H1 (cell line): ENCODE results near the gene RTKN2. TPM values are rescaled to one million over a fixed set of nuclear protein-coding genes. Genes with fewer than 3 reads are reported as not detected.

Experiments
- CTCF ChIA-PET: fragments of 300-600 bp; sonication (Branson Sonifier 250); formaldehyde crosslinking; loops from one replicate; lab custom pipeline; 2021; ENCODE audit not compliant: partially characterized antibody; lab: Charles Lee
- POLR2A ChIA-PET: fragments of 300-600 bp; sonication (Branson Sonifier 250); formaldehyde crosslinking; loops from one replicate; lab custom pipeline; 2021; ENCODE audit warnings: inconsistent platforms; ENCODE audit not compliant: partially characterized antibody; lab: Charles Lee
- DNase-seq, 2 experiments: peaks; one replicate each; pipeline versions ENCODE4 v3.0.0 to v3.0.0-alpha.2; 2010 to 2022; ENCODE audit warnings: low spot score in 2 of 2, low read depth in 1 of 2, mixed read lengths in 1 of 2
- FAIRE-seq: peaks from 2 replicates; lab custom pipeline; 2011; peaks lifted over from hg19 to GRCh38; lab: Jason Lieb, UNC
- H2AFZ ChIP-seq: 2 replicates; pipeline ENCODE4 v1.8.1; 2012; ENCODE audit warnings: low read length, inconsistent platforms
- H2AK5ac ChIP-seq: 2 replicates; pipeline ENCODE4 v1.6.1; 2013; ENCODE audit warnings: low read depth, low read length
- H2BK120ac ChIP-seq: replicated peaks from 2 replicates; pipeline ENCODE3; 2013; ENCODE audit warnings: low read depth, low read length, inconsistent platforms
- H2BK12ac ChIP-seq: 2 replicates; pipeline ENCODE4 v1.6.1; 2013; ENCODE audit warnings: low read depth, low read length
- H2BK15ac ChIP-seq: 2 replicates; pipeline ENCODE4 v1.6.1; 2013; ENCODE audit warnings: low read length
- H2BK20ac ChIP-seq: 2 replicates; pipeline ENCODE4 v1.6.1; 2013; ENCODE audit warnings: low read length
- H2BK5ac ChIP-seq: 2 replicates; pipeline ENCODE4 v1.6.1; 2013; ENCODE audit warnings: low read depth, low read length
- H3K14ac ChIP-seq: 2 replicates; pipeline ENCODE4 v1.6.1; 2013; ENCODE audit warnings: inconsistent platforms; ENCODE audit not compliant: insufficient read length
- H3K18ac ChIP-seq: 2 replicates; pipeline ENCODE4 v1.6.1; 2013; ENCODE audit warnings: low read length; ENCODE audit errors: extremely low read depth
- H3K23ac ChIP-seq: 2 replicates; pipeline ENCODE4 v1.6.1; 2013; ENCODE audit warnings: inconsistent platforms; ENCODE audit not compliant: insufficient read length
- H3K23me2 ChIP-seq: 2 replicates; pipeline ENCODE4 v1.6.1; 2013; ENCODE audit warnings: low read depth, low read length
- H3K27ac ChIP-seq: 2 replicates; pipeline ENCODE4 v1.6.1; 2011; ENCODE audit warnings: low read depth, low read length, inconsistent platforms
- H3K27me3 ChIP-seq, 4 experiments: replicated peaks in 1 of 4; 1 replicate in 1 of 4; 2 replicates in 3 of 4; pipeline versions ENCODE4 v1.6.1 to v1.8.1; 2011 to 2013; ENCODE audit warnings: low read length in 3 of 4, mild to moderate bottlenecking in 3 of 4, inconsistent platforms in 2 of 4, mixed read lengths in 2 of 4, moderate library complexity in 1 of 4; ENCODE audit not compliant: control insufficient read depth in 3 of 4, insufficient read depth in 3 of 4; ENCODE audit errors: extremely low read depth in 1 of 4
- H3K36me3 ChIP-seq, 4 experiments: 2 replicates each; pipeline versions ENCODE4 v1.6.1 to v1.8.1; 2011 to 2013; ENCODE audit warnings: mild to moderate bottlenecking in 4 of 4, low read length in 3 of 4, moderate library complexity in 2 of 4, control low read depth in 1 of 4, inconsistent platforms in 1 of 4; ENCODE audit not compliant: insufficient read depth in 4 of 4, control insufficient read depth in 2 of 4
- H3K4ac ChIP-seq: replicated peaks from 2 replicates; pipeline ENCODE3; 2013; ENCODE audit warnings: low read length, low read depth, mixed read lengths, inconsistent platforms; ENCODE audit not compliant: insufficient read length
- H3K4me1 ChIP-seq, 4 experiments: replicated peaks in 1 of 4; 1 replicate in 1 of 4; 2 replicates in 3 of 4; pipeline versions ENCODE4 v1.6.1 to v1.8.1; 2011 to 2013; ENCODE audit warnings: low read length in 3 of 4, inconsistent platforms in 2 of 4, mixed read lengths in 1 of 4; ENCODE audit not compliant: insufficient read depth in 4 of 4, control insufficient read depth in 3 of 4
- H3K4me2 ChIP-seq, 2 experiments: 2 replicates each; pipeline versions ENCODE4 v1.6.1 to v1.8.1; 2011 to 2013; ENCODE audit warnings: low read depth in 2 of 2, low read length in 2 of 2, control low read depth in 1 of 2, inconsistent platforms in 1 of 2, mild to moderate bottlenecking in 1 of 2; ENCODE audit not compliant: insufficient read depth in 1 of 2
- H3K4me3 ChIP-seq, 4 experiments: fragments of 200-600, 300-600 bp in 1 of 4; sonication (generic), shearing (Covaris generic), sonication (Bioruptor Twin) in 1 of 4; 2 replicates each; pipeline versions ENCODE4 v1.5.1 to v1.8.1; 2011 to 2016; ENCODE audit warnings: low read length in 4 of 4, low read depth in 3 of 4, control low read depth in 2 of 4, inconsistent platforms in 2 of 4, mild to moderate bottlenecking in 2 of 4, mixed read lengths in 1 of 4, moderate library complexity in 1 of 4; ENCODE audit not compliant: insufficient read depth in 2 of 4; ENCODE audit errors: extremely low read depth in 1 of 4
- H3K56ac ChIP-seq: replicated peaks from 2 replicates; pipeline ENCODE3; 2013; ENCODE audit warnings: low read depth, mild to moderate bottlenecking, mixed read lengths, low read length, inconsistent platforms; ENCODE audit not compliant: insufficient read length
- H3K79me1 ChIP-seq: 2 replicates; pipeline ENCODE4 v1.6.1; 2013; ENCODE audit warnings: low read depth, low read length, control low read depth
- H3K79me2 ChIP-seq, 2 experiments: 2 replicates each; pipeline versions ENCODE4 v1.6.1 to v1.8.1; 2012 to 2013; ENCODE audit warnings: low read length in 2 of 2, mild to moderate bottlenecking in 2 of 2, inconsistent platforms in 1 of 2; ENCODE audit not compliant: insufficient read depth in 2 of 2, control insufficient read depth in 1 of 2
- H3K9ac ChIP-seq, 4 experiments: replicated peaks in 1 of 4; 1 replicate in 1 of 4; 2 replicates in 3 of 4; pipeline versions ENCODE4 v1.6.1 to v1.8.1; 2011 to 2013; ENCODE audit warnings: low read depth in 3 of 4, low read length in 3 of 4, control low read depth in 2 of 4, mild to moderate bottlenecking in 2 of 4, moderate library complexity in 2 of 4, inconsistent platforms in 1 of 4; ENCODE audit errors: extremely low read depth in 1 of 4
- H3K9me3 ChIP-seq, 2 experiments: 2 replicates each; pipeline versions ENCODE4 v1.6.1 to v1.8.1; 2012 to 2013; ENCODE audit warnings: mild to moderate bottlenecking in 2 of 2, moderate library complexity in 2 of 2, control low read depth in 1 of 2, inconsistent platforms in 1 of 2, low read depth in 1 of 2, low read length in 1 of 2, mixed read lengths in 1 of 2; ENCODE audit not compliant: insufficient read depth in 2 of 2
- H4K20me1 ChIP-seq, 2 experiments: replicated peaks in 1 of 2; 2 replicates each; pipeline versions ENCODE3 to v1.8.1; 2011 to 2013; ENCODE audit warnings: inconsistent platforms in 2 of 2, low read length in 2 of 2, mild to moderate bottlenecking in 1 of 2; ENCODE audit not compliant: insufficient read depth in 2 of 2, control insufficient read depth in 1 of 2
- H4K5ac ChIP-seq: 2 replicates; pipeline ENCODE4 v1.6.1; 2013; ENCODE audit warnings: low read length, low read depth, mixed read lengths, inconsistent platforms; ENCODE audit not compliant: insufficient read length
- H4K8ac ChIP-seq: 2 replicates; pipeline ENCODE4 v1.8.0; 2013; ENCODE audit warnings: mild to moderate bottlenecking, moderate library complexity, low read length, inconsistent platforms; ENCODE audit not compliant: insufficient read depth; ENCODE audit errors: extremely low read depth
- H4K91ac ChIP-seq: replicated peaks from 2 replicates; pipeline ENCODE3; 2013; ENCODE audit warnings: low read length, mixed read lengths, inconsistent platforms; ENCODE audit not compliant: insufficient read length
- CTBP2 ChIP-seq: IDR thresholded peaks from 2 replicates; pipeline ENCODE4 v1.7.0; 2011; ENCODE audit warnings: borderline replicate concordance, mild to moderate bottlenecking, moderate library complexity, mixed read lengths, low read length; ENCODE audit not compliant: insufficient read depth, insufficient read length
- EZH2 ChIP-seq: fragments of 200-600 bp; sonication (generic); IDR thresholded peaks from 2 replicates; pipeline ENCODE4 v1.7.1; 2012; ENCODE audit warnings: low read depth, mild to moderate bottlenecking, moderate library complexity, low read length, inconsistent platforms; ENCODE audit not compliant: severe bottlenecking
- RAD21 ChIP-seq, 2 experiments: IDR thresholded peaks in 1 of 2; conservative IDR thresholded peaks in 1 of 2; 2 replicates each; pipeline ENCODE4 v1.6.1; 2011; ENCODE audit warnings: low read depth in 2 of 2, low read length in 2 of 2, improper control_type of control experiment in 1 of 2, inconsistent platforms in 1 of 2, mild to moderate bottlenecking in 1 of 2, moderate library complexity in 1 of 2
- SAP30 ChIP-seq: fragments of 300-600 bp; sonication (generic); IDR thresholded peaks from 2 replicates; pipeline ENCODE4 v1.7.1; 2012; ENCODE audit warnings: low read length, moderate library complexity, mild to moderate bottlenecking, inconsistent platforms; ENCODE audit not compliant: insufficient read depth, insufficient replicate concordance
- SP2 ChIP-seq: IDR thresholded peaks from 2 replicates; pipeline ENCODE4 v1.6.1; 2012; ENCODE audit warnings: mild to moderate bottlenecking, low read length, inconsistent platforms
- YY1 ChIP-seq: IDR thresholded peaks from 2 replicates; pipeline ENCODE4 v1.6.1; 2011; ENCODE audit warnings: low read depth, mild to moderate bottlenecking, low read length
- WGBS, 2 experiments: shearing (Covaris generic) in 1 of 2; methylation state at CpG; one replicate each; pipeline versions ENCODE4 v1.1.6 to v1.1.7; 2013 to 2015; ENCODE audit warnings: low lambda C conversion rate in 2 of 2, mixed read lengths in 2 of 2, inconsistent platforms in 1 of 2, low coverage in 1 of 2, missing lambda C conversion rate in 1 of 2; ENCODE audit not compliant: insufficient replicate concordance in 2 of 2, insufficient coverage in 1 of 2, insufficient read length in 1 of 2; ENCODE audit errors: extremely low coverage in 1 of 2, missing lambda C conversion rate in 1 of 2; 5-methylcytosine and 5-hydroxymethylcytosine counted together
- polyA plus RNA-seq, 7 experiments: library from polyadenylated mRNA; depleted of rRNA in 3 of 7; stranded (reverse) in 5 of 7; unstranded in 2 of 7; fragments of >200 nt in 5 of 7; fragments of 200-250 nt in 2 of 7; gene quantifications; 1 replicate in 5 of 7; 2 replicates in 1 of 7; 4 replicates in 1 of 7; pipeline versions ENCODE4 v1.2.1 to v1.2.3, GENCODE V29; 2011 to 2013; ENCODE audit warnings: missing spikeins in 2 of 7, mixed read lengths in 2 of 7
- total RNA-seq: library from RNA; stranded (reverse); fragmentation: NEBNext Ultra II Directional; extraction: Animal tissue kit (Norgen Biotek cat#: 25700); gene quantifications from 2 replicates; pipeline ENCODE4 v1.2.1, GENCODE V29; 2021

Gene RTKN2
- total and polyA plus RNA-seq, 2 of the 8 experiments (the other 6 are each of a cell fraction or from before 2014, with no cell fraction given), result 5.1 to 24.6 TPM

- no peaks in the 10 kb centered on the region for H3K23me2 ChIP-seq
- no peak overlapping the region for H3K4me3 ChIP-seq
- H3K14ac ChIP-seq, result no peak overlapping the region
- H3K9me3 ChIP-seq, result no peaks in the 10 kb centered on the region
- H2BK12ac ChIP-seq, result no peak overlapping the region
- no peak overlapping the region for H3K27ac ChIP-seq
- H3K18ac ChIP-seq, result no peak overlapping the region
- H2BK20ac ChIP-seq, result no peak overlapping the region
- no peak overlapping the region for H3K4me2 ChIP-seq
- FAIRE-seq (no peak), DNase-seq (no peak)
- H3K23ac ChIP-seq, result no peak overlapping the region
- no peaks in the 10 kb centered on the region for H3K79me2 ChIP-seq
- peaks cover 0 to 12% (median 0%) of the 10 kb centered on the region in 4 experiments; a peak in 1 of 8 replicates for H3K36me3 ChIP-seq
- no peak overlapping the region for H4K5ac ChIP-seq
- ChIA-PET CTCF (interaction anchor here (0.6 to 3.4 kb wide), 4 partner anchors 27 to 1647 kb away, joined by 3 to 14 read pairs (median 4); no protein-coding TSS in a partner anchor), POLR2A (no interaction called here)
- no peak overlapping the region for H4K8ac ChIP-seq
- H4K91ac ChIP-seq, result no peak overlapping the region
- H2BK15ac ChIP-seq, result no peak overlapping the region
- H3K4me1 ChIP-seq, result peaks cover 0 to 3% (median 1%) of the 10 kb centered on the region in 4 experiments; a peak in 1 of 7 replicates
- H2AK5ac ChIP-seq, result no peak overlapping the region
- no peak overlapping the region for H2BK5ac ChIP-seq
- H3K79me1 ChIP-seq, result no peaks in the 10 kb centered on the region
- no peak overlapping the region for H3K56ac ChIP-seq
- no peaks in the 10 kb centered on the region for H3K27me3 ChIP-seq
- WGBS, 2 experiments, result 90% methylated on average over 1 of the region's 1 CpG; no CpG with 5 or more reads in 1 of the 2 experiments
- no peaks in the 10 kb centered on the region for H4K20me1 ChIP-seq
- H3K9ac ChIP-seq, result no peak overlapping the region
- H3K4ac ChIP-seq, result no peak overlapping the region
- no peak for TF ChIP-seq CTBP2
- TF ChIP-seq YY1, result no peak
- TF ChIP-seq SAP30, result no peak
- no peak for TF ChIP-seq SP2
- no peak for TF ChIP-seq EZH2
- TF ChIP-seq RAD21 (IDR thresholded peaks at IDR 0.05 in 1 of 2, conservative IDR thresholded peaks at IDR 0.05 in 1 of 2; ENCODE audit: low read depth in 2 of 2, low read length in 2 of 2), result no peak
- H2BK120ac ChIP-seq, result no peak overlapping the region
- H2AFZ ChIP-seq, result no peak overlapping the region
Measured at GRCh38 chr10:62238880-62239279, 29.8 kb downstream of the RTKN2 start.
